Gastrocnemius medialis (tissue), 4 donors: ENCODE measurements around the gene PIP5KL1.

Source experiments
- POLR2A ChIP-seq, 2 donors: fragments of 450-650 bp; IDR thresholded peaks; one replicate each; pipeline ENCODE4 v1.6.1; 2017; ENCODE audit warnings: antibody characterized with exemption in 2 of 2, mild to moderate bottlenecking in 2 of 2, moderate library complexity in 2 of 2
- TF ChIP-seq, protein P1 (sequence below), 5 experiments: fragments of 450-650 bp in 3 of 5; fragments of 200-600 bp in 2 of 5; sonication (generic) in 2 of 5; IDR thresholded peaks in 4 of 5; conservative IDR thresholded peaks in 1 of 5; 1 replicate in 4 of 5; 2 replicates in 1 of 5; pipeline ENCODE4 v1.5.1; 2016 to 2019; ENCODE audit warnings: antibody characterized with exemption in 5 of 5, mild to moderate bottlenecking in 3 of 5, moderate library complexity in 3 of 5

DNA sequence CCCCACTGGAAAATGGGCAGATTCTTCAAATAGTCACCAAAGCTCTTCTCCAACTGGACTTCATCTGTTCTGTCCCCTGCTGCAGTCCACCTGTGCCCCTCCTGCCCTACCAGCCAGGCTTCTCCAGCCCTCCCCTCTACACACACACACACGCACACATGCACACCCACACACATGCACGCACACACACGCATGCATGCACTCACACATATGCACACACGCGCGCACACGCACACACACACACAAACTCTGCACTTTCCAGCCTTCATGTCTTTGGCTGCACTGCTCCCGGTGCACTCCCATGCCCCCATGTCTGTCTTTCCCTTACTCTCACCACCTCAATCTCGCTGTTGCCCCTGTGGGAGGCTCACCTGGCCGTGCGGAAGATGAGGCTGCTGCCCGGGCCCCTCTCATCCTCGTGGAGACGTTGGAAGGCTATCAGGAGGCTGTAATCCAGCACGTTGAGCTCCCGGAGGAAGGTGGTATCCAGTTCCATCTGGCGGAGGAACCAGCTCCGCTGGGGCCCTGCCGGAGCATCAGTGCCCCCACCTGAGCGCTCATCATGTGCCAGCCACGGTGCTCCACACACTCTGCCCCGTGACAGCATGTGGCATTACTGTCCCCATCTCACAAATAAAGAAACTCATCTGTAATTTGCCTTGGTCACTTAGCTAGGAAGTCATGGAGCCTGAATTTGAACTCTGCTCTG lies 5.7 kb downstream of the PIP5KL1 start:
- TF ChIP-seq, protein P1, sequence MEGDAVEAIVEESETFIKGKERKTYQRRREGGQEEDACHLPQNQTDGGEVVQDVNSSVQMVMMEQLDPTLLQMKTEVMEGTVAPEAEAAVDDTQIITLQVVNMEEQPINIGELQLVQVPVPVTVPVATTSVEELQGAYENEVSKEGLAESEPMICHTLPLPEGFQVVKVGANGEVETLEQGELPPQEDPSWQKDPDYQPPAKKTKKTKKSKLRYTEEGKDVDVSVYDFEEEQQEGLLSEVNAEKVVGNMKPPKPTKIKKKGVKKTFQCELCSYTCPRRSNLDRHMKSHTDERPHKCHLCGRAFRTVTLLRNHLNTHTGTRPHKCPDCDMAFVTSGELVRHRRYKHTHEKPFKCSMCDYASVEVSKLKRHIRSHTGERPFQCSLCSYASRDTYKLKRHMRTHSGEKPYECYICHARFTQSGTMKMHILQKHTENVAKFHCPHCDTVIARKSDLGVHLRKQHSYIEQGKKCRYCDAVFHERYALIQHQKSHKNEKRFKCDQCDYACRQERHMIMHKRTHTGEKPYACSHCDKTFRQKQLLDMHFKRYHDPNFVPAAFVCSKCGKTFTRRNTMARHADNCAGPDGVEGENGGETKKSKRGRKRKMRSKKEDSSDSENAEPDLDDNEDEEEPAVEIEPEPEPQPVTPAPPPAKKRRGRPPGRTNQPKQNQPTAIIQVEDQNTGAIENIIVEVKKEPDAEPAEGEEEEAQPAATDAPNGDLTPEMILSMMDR (IDR thresholded peaks at IDR 0.05 in 4 of 5, conservative IDR thresholded peaks at IDR 0.05 in 1 of 5): no peak
- no peak for TF ChIP-seq POLR2A (IDR thresholded peaks at IDR 0.05)
